Activated T-helper 1 cell treated with anti-CD3 and anti-CD28 coated beads, Interleukin-2, amount 50 U/mL, for 16 hours (primary cell): Measurements from ENCODE around the gene CELSR1.
A peak's percentile ranks its signal among the peaks of the same experiment; 100 is the strongest.

Experiments
- DNase-seq, 2 donors: peaks; one replicate each; pipeline ENCODE4 v3.0.0-alpha.2; 2020; ENCODE audit warnings: low read depth in 1 of 2, low spot score in 1 of 2

CELSR1 gene

GRCh38 chr22:46576556-46577367, 39.3 kb upstream of the CELSR1 start:
- DNase-seq: peak in 1 of 2 donors; percentile 52

GRCh38 chr22:46575911-46576555, 38.6 kb upstream of the CELSR1 start:
- DNase-seq: no peak

DNA sequence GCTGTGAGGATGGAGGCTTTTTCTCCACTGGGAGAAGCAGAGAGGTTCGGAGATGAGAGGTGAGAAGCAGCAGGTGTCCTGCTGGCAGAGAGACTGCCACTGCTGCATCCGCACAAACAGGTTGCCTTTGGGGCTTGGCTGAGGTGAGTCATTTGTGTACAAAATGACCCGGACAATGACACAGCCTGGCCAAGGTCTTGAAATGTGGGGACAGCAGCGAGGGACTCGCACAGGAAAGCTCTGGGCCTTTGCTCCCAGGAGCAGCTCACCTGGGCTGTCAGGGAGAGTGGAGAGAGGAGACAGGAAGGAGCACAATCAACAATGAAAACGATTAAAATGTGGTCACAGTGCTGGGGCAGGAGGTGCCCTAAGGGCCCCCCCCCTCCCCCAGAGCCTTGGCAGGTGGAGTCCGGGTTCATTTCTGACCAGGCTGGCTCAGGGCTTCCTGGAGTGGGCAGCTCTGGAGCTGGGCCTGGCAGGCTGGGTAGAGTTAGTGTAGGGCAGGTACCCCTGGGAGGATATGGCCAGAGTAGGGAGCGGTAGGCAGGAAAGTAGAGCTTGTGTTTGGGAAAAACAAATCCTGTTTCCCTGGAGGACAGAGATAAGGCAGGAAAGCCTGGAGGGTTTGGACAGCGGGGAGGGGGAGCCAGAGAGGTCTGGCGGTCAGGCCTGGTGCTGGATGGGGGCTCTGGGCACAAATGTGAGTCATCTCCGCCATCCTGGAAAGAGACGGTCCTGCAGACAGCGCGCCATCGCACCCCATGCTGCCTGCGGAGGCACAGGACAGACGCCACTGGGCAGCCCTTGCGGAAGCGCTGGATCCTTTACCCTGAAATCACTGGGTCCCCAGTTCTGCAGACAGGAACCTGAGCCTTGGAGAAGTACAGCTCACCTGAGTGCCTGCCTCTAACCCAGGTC, 37.8 kb upstream of the CELSR1 start:
- no peak for DNase-seq

DNA sequence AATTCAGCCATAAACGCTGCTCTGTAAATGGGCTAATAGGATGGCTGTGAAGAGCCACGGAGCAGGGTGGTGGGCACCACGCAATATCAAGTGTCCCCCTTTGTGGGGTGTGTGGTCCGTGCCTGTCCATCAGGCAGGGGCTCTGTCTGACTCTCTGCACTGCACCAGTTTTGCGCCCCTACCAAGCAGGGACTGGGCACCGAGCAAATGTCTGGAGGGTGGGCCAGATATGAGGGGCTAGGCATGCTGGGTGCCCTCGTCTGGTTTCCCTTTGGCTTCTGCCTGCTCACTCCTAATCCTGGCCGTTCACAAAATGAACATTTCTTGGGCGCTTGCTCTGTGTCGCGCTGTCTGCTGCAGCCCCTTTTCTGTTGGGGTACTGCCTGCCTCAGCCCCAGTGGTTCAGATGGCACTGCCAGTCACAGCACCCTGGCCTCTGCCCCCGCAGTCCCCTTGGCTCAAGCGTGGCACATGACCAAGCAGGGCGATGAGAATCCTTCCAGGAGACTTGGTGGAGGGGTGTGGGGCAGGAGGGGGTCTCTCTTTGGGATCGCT, 37.1 kb upstream of the CELSR1 start:
- DNase-seq: no peak

DNA sequence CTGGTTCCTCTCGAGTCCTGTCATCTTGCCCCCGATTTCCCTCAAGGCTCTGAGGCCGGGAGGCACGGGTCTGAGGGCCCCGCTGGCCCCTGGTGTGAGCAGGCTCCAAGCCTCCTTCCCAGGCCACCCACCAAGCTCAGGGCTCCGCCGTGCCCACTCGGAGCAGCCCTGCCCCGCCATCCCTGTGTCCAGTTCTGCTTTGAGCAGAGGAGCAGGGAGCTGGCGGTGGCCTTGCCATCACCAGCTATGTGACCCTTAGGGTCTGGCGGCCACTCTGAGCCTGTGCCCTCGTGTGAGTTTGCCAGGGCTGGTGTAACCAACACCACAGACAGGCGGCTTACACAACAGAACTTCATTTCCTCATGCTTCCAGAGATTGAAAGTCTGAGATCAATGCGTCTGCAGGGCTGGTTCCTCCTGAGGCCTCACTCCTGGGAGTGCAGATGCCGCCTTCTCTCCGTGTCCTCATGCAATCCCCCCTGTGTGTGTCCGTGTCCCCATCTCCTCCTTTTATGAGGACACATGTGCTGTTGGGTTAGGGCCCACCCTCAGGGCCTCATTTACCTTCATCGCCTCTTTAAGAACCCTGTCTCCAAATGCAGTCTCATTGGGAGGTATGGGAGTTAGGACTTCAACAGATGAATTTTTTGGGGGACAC, 36.5 kb upstream of the CELSR1 start:
- DNase-seq: no peak

DNA sequence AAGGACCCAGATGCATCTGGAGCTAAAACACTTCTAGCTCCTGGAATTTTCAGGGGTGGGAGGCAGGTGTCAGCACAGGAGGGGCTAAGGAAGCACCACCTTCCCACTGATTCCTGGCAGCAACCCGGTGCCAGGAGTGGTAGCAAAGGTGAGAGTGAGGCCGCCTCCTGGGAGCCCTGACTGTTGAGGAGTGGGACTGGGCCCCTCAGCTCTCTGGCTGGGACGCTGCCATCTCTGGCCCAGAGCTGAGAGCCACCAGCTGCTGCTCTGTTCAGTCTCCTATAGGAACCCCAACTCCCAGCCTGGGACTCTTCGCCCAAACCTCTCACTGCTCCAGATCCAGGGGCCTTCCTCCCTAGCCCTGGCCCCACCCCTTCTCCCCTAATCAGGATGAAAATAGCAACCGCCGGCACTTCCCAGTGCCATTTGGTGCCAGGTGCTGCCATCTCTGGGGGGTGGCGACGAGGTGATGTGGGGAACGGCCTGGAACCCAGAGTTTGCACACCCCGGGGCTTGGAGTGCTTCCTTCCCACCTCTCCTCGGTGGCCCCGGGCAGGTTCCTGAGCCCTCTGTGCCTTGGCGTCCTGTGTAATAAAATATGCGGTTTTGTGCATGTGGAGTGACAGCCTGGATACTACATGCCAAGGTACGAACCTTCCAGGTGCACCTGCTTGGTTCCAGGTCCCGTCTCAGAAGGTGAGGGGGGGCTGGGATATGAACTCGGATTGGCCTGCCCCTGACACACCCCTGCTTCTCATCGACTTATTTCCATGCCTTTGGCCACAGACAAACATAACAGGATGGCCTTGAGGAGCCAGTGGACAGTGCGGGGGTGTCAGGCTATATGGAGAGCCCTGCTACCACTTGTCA, 35.7 kb upstream of the CELSR1 start:
- no peak for DNase-seq

- no peak for DNase-seq
These were observed 34.3 kb upstream of the CELSR1 start for GRCh38 chr22:46571642-46572250.

GRCh38 chr22:46569848-46570695, 32.7 kb upstream of the CELSR1 start:
- no peak for DNase-seq

- DNase-seq: no peak
These were observed 31.8 kb upstream of the CELSR1 start for GRCh38 chr22:46569055-46569847.

DNA sequence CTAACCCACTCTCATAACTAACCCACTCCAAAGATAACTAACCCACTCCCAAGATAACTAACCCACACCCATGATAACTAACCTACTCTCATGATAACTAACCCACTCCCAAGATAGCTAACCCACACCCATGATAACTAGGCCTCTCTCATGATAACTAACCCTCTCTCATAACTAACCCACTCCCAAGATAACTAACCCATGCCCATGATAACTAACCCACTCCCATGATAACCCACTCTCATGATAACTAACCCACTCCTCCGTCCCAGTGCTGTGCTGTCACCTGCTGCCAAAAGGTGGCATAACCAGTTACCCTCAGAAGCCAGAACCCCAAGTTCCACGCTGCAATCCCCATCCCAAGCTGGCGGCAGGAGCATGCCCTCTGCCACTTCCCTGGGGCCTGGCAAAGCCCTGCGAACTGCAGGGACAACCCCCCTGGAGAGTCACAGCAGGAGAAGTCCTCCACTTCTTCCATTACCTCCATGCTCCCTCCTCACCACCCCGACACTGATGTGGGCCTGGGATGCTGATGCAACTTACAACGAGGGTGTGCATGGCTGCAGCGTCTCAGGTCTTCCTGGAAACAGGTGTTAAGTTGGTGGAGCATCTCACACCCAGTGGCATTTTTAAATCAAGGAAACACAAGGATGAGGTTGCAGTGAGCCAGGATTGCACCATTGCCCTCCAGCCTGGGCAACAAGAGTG, 30.8 kb upstream of the CELSR1 start:
- DNase-seq: no peak

- DNase-seq: no peak
These were observed 30.1 kb upstream of the CELSR1 start for GRCh38 chr22:46567471-46567870.

DNA sequence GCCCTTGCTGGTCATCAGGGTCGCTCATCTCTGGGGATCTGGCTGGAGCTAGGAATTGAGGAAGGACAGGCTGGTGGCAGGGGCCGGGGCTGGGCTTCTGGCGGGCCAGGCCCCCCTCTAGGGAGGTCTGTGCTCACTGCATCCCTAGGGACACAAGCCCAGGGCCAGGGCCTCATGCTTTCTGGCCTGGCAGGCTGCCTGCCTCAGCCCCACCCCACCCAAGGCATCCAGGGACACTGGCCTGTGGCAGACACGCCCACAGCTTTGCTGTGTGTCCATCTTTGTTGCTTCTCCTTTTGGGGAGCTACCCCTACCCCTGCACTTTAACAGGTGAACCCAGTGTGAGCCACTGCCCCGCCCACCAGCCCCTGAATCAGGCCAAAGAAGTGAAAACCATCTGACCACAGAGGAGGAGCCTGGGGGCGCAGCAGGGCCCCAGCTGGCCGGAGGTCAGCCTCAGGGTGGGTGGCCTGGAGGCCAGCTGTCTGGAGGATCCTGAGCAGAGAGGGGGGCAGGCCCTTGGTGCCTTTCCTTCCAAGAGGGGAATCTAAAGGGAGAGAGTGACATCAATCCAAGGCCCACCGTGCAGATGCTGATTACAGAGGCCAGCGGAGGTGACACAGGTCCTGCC, 26.8 kb upstream of the CELSR1 start:
- DNase-seq: no peak

DNA sequence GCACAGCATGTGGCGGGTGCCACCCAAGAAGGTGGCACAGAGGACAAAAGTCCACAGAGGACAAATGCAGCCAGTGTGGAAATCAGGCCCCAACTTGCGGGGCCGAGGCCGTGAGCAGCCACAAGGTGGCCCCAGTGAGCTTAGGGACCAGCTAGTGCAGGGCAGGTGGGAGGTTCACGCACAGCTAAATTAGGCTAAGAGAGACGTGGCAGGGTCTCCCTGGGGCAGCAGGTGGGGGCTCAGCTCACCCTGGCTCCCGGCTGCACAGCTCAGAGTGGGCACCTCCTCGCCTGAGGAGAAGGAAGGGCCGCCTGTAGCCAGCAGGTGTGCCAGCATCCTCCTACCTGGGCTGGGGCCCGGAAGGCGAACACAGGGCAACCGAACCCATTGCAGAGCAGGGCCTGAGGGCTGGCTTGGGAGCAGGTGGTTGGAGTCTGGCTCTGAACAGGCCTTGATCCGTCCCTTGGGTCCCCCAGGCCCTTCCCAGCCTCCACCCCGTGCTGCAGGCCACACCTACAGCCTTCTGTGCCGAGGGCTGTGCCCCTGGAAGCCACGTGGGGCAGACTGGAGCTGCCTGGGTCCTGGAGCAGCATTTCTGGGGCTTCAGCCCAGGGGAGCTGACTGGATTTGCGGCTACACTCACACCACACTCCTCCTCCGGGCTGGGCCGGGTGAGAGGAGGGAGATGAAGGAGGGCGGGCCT, 26.1 kb upstream of the CELSR1 start:
- peak; percentile 49 to 59 for DNase-seq

DNA sequence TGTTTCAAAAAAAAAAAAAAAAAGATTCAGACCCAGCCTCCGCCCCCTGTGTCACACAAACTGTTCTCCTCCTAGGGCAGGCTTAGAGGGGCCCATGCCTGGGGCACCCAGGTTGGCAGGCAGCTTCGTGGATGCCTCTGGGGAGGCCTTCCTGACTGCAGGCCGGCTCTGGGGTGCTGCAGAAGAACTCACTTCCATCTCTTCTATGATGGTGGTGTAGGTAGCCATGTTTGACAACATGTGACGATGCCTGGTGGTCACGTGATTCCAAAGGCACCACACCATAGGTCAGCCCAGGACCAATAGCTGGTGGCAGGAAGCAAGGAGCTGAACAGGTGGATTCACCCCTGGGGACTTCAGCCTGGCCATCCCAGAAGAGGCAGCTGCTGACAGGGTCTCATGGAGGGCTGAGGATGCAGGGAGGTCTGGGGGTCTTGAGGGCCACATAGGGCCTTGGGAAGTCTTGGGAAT, 24.1 kb upstream of the CELSR1 start:
- DNase-seq: no peak

GRCh38 chr22:46560696-46561295, 23.4 kb upstream of the CELSR1 start:
- DNase-seq: no peak
